ENCODE results near the gene SLC8A1.

The SLC8A1 gene

GRCh38 chr2:40283111-40283909 is 168.6 kb downstream of the SLC8A1 start:
- FAIRE-seq (no peak), DNase-seq (ENCODE audit: insufficient read length, low spot score) (no peak)

GRCh38 chr2:40282428-40282827 is 169.5 kb downstream of the SLC8A1 start:
- no peak for FAIRE-seq
- DNase-seq (ENCODE audit: insufficient read length, low spot score), result no peak

- peak; percentile 8 for DNase-seq (ENCODE audit: insufficient read length, low spot score)
- peak; percentile 33 for FAIRE-seq
These were observed 170.6 kb downstream of the SLC8A1 start for GRCh38 chr2:40281021-40281940.

- FAIRE-seq (no peak), DNase-seq (ENCODE audit: insufficient read length, low spot score) (no peak)
These were observed 172.4 kb downstream of the SLC8A1 start for GRCh38 chr2:40279482-40279881.

- DNase-seq (ENCODE audit: insufficient read length, low spot score) (no peak), FAIRE-seq (no peak)
These were observed 172.9 kb downstream of the SLC8A1 start for GRCh38 chr2:40279001-40279400.

- FAIRE-seq, result no peak
- DNase-seq (ENCODE audit: insufficient read length, low spot score), result no peak
These were observed 175.8 kb downstream of the SLC8A1 start for GRCh38 chr2:40276076-40276475.

- no peak for DNase-seq (ENCODE audit: insufficient read length, low spot score)
- no peak for FAIRE-seq
These were observed 177.6 kb downstream of the SLC8A1 start for GRCh38 chr2:40274270-40274669.

GRCh38 chr2:40273734-40274182 is 178.1 kb downstream of the SLC8A1 start:
- DNase-seq (ENCODE audit: insufficient read length, low spot score) (no peak), FAIRE-seq (no peak)

GRCh38 chr2:40271094-40271493 is 180.8 kb downstream of the SLC8A1 start:
- no peak for FAIRE-seq
- no peak for DNase-seq (ENCODE audit: insufficient read length, low spot score)

- FAIRE-seq (no peak), DNase-seq (ENCODE audit: insufficient read length, low spot score) (no peak)
These were observed 181.5 kb downstream of the SLC8A1 start for GRCh38 chr2:40270372-40270771.

GRCh38 chr2:40268566-40268965 is 183.3 kb downstream of the SLC8A1 start:
- DNase-seq (ENCODE audit: insufficient read length, low spot score) (no peak), FAIRE-seq (no peak)

GRCh38 chr2:40266201-40266600 is 185.7 kb downstream of the SLC8A1 start:
- DNase-seq (ENCODE audit: insufficient read length, low spot score) (no peak), FAIRE-seq (no peak)

- FAIRE-seq, result no peak
- DNase-seq (ENCODE audit: insufficient read length, low spot score), result no peak
These were observed 186.3 kb downstream of the SLC8A1 start for GRCh38 chr2:40265602-40266001.

GRCh38 chr2:40261042-40261441 is 190.8 kb downstream of the SLC8A1 start:
- FAIRE-seq (no peak), DNase-seq (ENCODE audit: insufficient read length, low spot score) (no peak)

- no peak for DNase-seq (ENCODE audit: insufficient read length, low spot score)
These were observed 191.5 kb downstream of the SLC8A1 start for GRCh38 chr2:40260437-40260836.

GRCh38 chr2:40259900-40260299 is 192.0 kb downstream of the SLC8A1 start:
- FAIRE-seq (no peak), DNase-seq (ENCODE audit: insufficient read length, low spot score) (no peak)

More at GRCh38 chr2:40260437-40260836, 191.5 kb downstream of the SLC8A1 start:
- FAIRE-seq, result no peak

GRCh38 chr2:40258135-40258457 is 193.8 kb downstream of the SLC8A1 start:
- FAIRE-seq, result no peak
- no peak for DNase-seq (ENCODE audit: insufficient read length, low spot score)

GRCh38 chr2:40257340-40258134 is 194.4 kb downstream of the SLC8A1 start:
- no peak for FAIRE-seq

GRCh38 chr2:40256649-40257048 is 195.2 kb downstream of the SLC8A1 start:
- peak; percentile 17 for DNase-seq (ENCODE audit: insufficient read length, low spot score)
- peak; percentile 52 for FAIRE-seq

More at GRCh38 chr2:40257340-40258134, 194.4 kb downstream of the SLC8A1 start:
- DNase-seq (ENCODE audit: insufficient read length, low spot score), result no peak

- DNase-seq (ENCODE audit: insufficient read length, low spot score) (no peak), FAIRE-seq (no peak)
These were observed 195.9 kb downstream of the SLC8A1 start for GRCh38 chr2:40256008-40256407.

GRCh38 chr2:40255103-40255502 is 196.8 kb downstream of the SLC8A1 start:
- no peak for DNase-seq (ENCODE audit: insufficient read length, low spot score)
- FAIRE-seq, result no peak
